Measurements from ENCODE around the gene SPRYD3.
"Not testable (repeated sequence)": the region's sequence is repeated elsewhere in the genome, so short reads cannot be mapped to it uniquely, and the experiment has no call there.

Gene SPRYD3

GRCh38 chr12:53118751-53119300 is 39.6 kb upstream of the SPRYD3 start:
- TF ChIP-seq CTCF (conservative IDR thresholded peaks at IDR 0.05; ENCODE audit: control insufficient read depth, insufficient read depth, low read depth, low read length): no peak
- no peak for DNase-seq (ENCODE audit: low read depth)
- no peak overlapping the region for H3K4me3 ChIP-seq (ENCODE audit: control insufficient read depth, low read depth, low read length)

DNA sequence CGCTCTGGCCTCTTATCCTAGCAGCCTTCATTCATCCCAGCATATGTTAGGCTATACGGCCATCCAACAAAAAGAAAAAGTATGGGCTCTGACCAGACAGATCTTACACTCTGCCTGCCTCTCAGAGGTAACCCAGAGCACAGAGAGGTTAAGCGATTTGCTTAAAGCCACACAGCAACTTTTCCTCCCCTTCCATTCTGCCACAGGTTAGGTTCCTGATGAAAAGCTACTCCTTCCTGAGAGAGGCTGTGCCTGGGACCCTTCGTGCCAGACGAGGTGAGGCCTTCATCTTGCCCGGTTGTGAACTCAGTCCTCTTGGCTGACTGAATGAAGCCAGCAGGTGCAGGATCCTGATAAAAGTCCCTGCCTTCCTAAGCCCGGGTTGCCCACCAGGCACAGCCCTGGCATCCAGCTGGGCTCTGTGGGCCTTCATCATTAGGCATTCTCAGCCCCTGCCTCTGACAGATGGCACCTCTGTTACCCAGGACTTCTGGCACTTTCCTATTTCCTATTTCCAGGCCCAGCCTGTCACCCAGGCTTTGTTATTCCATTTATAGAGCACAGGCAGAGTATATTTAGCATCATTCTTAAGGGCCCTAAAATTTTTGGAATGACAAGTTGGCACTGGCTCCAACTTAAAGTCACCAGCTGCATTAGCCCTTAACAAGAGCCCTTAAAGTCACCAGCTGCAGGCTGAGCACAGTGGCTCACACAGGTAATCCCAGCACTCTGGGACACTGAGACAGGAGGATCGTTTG is 36.9 kb upstream of the SPRYD3 start:
- DNase-seq (ENCODE audit: low read depth): no peak
- no peak for TF ChIP-seq CTCF (conservative IDR thresholded peaks at IDR 0.05; ENCODE audit: control insufficient read depth, insufficient read depth, low read depth, low read length)
- no peak overlapping the region for H3K4me3 ChIP-seq (ENCODE audit: control insufficient read depth, low read depth, low read length)

- no peak overlapping the region for H3K4me3 ChIP-seq (ENCODE audit: control insufficient read depth, low read depth, low read length)
- TF ChIP-seq CTCF (conservative IDR thresholded peaks at IDR 0.05; ENCODE audit: control insufficient read depth, insufficient read depth, low read depth, low read length): no peak
- DNase-seq (ENCODE audit: low read depth): no peak
Measured at GRCh38 chr12:53115112-53115890, 36.1 kb upstream of the SPRYD3 start.

DNA sequence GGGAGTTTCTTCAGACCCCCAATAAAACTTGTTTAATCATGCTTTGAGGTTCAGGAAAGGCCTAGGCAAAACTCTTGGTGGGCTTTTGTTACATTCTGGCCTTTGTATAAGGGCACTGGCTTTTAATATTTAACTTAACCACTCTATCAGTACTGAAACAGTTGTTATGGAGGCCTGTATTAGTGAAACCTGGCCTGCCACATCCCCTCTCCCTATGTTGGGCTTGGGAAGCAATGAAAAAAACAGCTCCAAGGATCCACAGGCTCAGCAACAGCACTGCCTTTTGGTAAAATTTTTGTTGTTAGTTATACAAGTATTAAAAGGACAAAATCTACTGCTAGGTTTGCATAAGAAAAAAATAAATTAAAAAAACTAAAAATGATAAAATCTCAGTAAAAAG is 34.8 kb upstream of the SPRYD3 start:
- TF ChIP-seq CTCF (conservative IDR thresholded peaks at IDR 0.05; ENCODE audit: control insufficient read depth, insufficient read depth, low read depth, low read length): no peak
- H3K4me3 ChIP-seq (ENCODE audit: control insufficient read depth, low read depth, low read length): no peak overlapping the region
- no peak for DNase-seq (ENCODE audit: low read depth)

DNA sequence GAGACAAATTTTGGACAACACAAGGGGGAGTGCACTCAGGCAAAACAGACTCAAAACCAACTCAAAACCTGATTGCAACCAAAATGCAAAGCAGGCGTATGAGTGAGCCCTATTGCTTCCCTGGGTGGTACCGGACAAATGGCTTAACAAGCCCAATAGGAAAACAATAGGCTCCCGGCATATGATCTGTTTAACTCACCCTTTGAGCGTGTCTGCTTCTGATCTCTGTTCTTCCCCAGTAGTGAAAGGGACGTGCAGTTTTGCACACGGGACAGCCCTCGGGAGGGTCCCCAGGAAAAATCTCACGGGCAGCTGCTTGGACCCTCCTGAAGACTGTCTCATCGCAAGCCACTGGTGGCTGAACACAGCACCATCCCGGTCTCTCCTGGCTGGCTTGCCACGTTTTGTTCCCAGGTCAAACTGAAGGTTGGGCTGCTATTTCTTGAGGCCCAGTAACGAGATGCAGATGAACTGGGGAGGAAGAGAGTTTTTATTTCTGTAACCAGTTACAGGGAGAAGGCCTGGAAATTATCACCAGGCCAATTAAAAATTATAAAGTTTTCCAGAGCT is 34.0 kb upstream of the SPRYD3 start:
- H3K4me3 ChIP-seq (ENCODE audit: control insufficient read depth, low read depth, low read length): no peak overlapping the region
- no peak for DNase-seq (ENCODE audit: low read depth)
- TF ChIP-seq CTCF (conservative IDR thresholded peaks at IDR 0.05; ENCODE audit: control insufficient read depth, insufficient read depth, low read depth, low read length): no peak

DNA sequence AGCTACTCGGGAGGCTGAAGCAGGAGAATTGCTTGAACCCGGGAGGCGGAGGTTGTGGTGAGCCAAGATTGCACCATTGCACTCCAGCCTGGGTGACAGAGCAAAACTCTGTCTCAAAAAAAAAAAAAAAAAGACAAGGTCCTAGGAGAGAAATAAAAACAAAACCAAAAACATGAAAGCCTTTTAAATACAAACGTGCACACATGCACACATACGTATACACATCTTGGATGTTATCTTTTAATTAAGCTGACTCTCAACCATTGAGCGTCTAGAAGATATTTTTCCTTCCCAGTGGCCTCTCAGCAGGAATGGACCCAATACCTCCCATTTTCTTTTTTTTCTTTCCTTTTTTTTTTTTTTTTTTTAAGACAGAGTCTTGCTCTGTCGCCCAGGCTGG is 33.2 kb upstream of the SPRYD3 start:
- not testable (repeated sequence) for DNase-seq (ENCODE audit: low read depth); H3K4me3 ChIP-seq (ENCODE audit: control insufficient read depth, low read depth, low read length)

DNA sequence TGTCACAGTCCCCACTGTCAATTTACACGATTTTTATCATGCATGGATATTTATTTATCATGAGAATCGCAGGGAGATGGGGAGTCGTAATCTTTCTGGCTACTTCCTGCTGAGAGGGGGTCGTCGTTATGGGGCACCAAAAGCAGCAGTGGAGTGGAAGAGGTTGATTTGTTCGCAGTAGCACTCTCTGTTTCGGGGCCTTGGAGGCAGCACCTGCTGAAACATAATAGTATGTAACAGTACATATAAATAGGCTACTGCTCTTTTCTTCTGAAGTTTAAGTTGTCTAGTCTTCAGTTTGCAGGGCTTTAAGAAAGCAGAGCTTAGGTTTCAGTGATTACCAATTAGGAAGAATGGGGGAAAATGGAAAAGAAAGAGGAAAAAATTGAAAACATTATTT is 27.9 kb upstream of the SPRYD3 start:
- H3K4me3 ChIP-seq (ENCODE audit: control insufficient read depth, low read depth, low read length): no peak overlapping the region
- TF ChIP-seq CTCF (conservative IDR thresholded peaks at IDR 0.05; ENCODE audit: control insufficient read depth, insufficient read depth, low read depth, low read length): no peak
- DNase-seq (ENCODE audit: low read depth): no peak

Data from fibroblast of mammary gland (primary cell).